Nephron (organoid): ENCODE measurements around the gene ADARB2.

Experiments
- H3K27ac Mint-ChIP-seq, 3 experiments: 2 replicates each; pipeline ENCODE4 v1.8.0; 2020; ENCODE audit warnings: mixed read lengths in 3 of 3, mild to moderate bottlenecking in 2 of 3, moderate library complexity in 1 of 3
- H3K27me3 Mint-ChIP-seq: 2 replicates; pipeline ENCODE4 v1.8.0; 2021; ENCODE audit warnings: low read depth, mild to moderate bottlenecking, moderate library complexity, mixed read lengths
- H3K36me3 Mint-ChIP-seq: 2 replicates; pipeline ENCODE4 v1.8.0; 2020; ENCODE audit warnings: low read depth, mixed read lengths
- H3K4me1 Mint-ChIP-seq: 2 replicates; pipeline ENCODE4 v1.8.0; 2020; ENCODE audit warnings: mixed read lengths
- H3K4me3 Mint-ChIP-seq, 3 experiments: 2 replicates each; pipeline ENCODE4 v1.8.0; 2020; ENCODE audit warnings: mild to moderate bottlenecking in 3 of 3, mixed read lengths in 3 of 3, moderate library complexity in 2 of 3
- H3K9me3 Mint-ChIP-seq: 2 replicates; pipeline ENCODE4 v1.8.0; 2020; ENCODE audit warnings: mixed read lengths
- TF ChIP-seq, protein P1 (sequence below), 3 experiments: fragments of 200-600 bp; sonication (generic); IDR thresholded peaks; one replicate each; pipeline ENCODE4 v1.5.0; 2021; ENCODE audit warnings: antibody characterized with exemption in 3 of 3; ENCODE audit not compliant: unreplicated experiment in 3 of 3

ADARB2 gene

DNA sequence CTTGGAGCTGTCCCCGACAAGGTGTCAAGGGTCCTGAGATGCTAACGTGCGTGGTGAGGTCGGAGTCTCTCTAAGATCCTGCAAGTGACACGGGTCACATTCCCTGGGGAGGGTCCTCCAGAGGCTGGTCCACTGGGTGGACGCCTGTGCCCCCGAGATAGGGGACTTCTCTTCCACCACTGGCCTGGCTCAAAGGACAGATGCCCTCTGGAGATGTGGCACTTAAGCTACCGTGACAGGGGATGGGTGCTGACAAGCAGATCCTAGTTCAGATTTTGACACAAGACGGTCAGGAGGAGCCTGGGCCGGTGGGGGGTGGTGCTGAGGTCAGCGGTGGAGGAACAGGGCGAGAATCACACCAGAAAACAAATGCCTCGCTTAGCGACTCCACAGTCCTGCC lies 178.0 kb downstream of the ADARB2 start:
- peak overlapping the region in 1 of 3 experiments; percentile 22 for H3K4me3 Mint-ChIP-seq
- peaks cover 2% of the 10 kb centered on the region for H3K9me3 Mint-ChIP-seq
- TF ChIP-seq, protein P1, sequence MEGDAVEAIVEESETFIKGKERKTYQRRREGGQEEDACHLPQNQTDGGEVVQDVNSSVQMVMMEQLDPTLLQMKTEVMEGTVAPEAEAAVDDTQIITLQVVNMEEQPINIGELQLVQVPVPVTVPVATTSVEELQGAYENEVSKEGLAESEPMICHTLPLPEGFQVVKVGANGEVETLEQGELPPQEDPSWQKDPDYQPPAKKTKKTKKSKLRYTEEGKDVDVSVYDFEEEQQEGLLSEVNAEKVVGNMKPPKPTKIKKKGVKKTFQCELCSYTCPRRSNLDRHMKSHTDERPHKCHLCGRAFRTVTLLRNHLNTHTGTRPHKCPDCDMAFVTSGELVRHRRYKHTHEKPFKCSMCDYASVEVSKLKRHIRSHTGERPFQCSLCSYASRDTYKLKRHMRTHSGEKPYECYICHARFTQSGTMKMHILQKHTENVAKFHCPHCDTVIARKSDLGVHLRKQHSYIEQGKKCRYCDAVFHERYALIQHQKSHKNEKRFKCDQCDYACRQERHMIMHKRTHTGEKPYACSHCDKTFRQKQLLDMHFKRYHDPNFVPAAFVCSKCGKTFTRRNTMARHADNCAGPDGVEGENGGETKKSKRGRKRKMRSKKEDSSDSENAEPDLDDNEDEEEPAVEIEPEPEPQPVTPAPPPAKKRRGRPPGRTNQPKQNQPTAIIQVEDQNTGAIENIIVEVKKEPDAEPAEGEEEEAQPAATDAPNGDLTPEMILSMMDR (IDR thresholded peaks at IDR 0.05; ENCODE audit: unreplicated experiment in 3 of 3), result no peak
- H3K27ac Mint-ChIP-seq, result peak overlapping the region in 1 of 3 experiments; percentile 45
- peaks cover 23% of the 10 kb centered on the region for H3K4me1 Mint-ChIP-seq
- H3K27me3 Mint-ChIP-seq, result peaks cover 29% of the 10 kb centered on the region
- H3K36me3 Mint-ChIP-seq, result no peaks in the 10 kb centered on the region

- H3K27me3 Mint-ChIP-seq, result peaks cover 29% of the 10 kb centered on the region
- TF ChIP-seq, protein P1 (IDR thresholded peaks at IDR 0.05; ENCODE audit: unreplicated experiment in 3 of 3), result no peak
- no peaks in the 10 kb centered on the region for H3K36me3 Mint-ChIP-seq
- H3K9me3 Mint-ChIP-seq, result peaks cover 2% of the 10 kb centered on the region
- peak overlapping the region in 1 of 3 experiments; percentile 22 for H3K4me3 Mint-ChIP-seq
- H3K27ac Mint-ChIP-seq, result peak overlapping the region in 1 of 3 experiments; percentile 45
- H3K4me1 Mint-ChIP-seq, result peaks cover 23% of the 10 kb centered on the region
Measured at GRCh38 chr10:1558906-1559305, 178.4 kb downstream of the ADARB2 start.

GRCh38 chr10:1557081-1557480 lies 180.2 kb downstream of the ADARB2 start:
- Mint-ChIP-seq H3K4me1 (peaks cover 26% of the 10 kb centered on the region), H3K27ac (no peak overlapping the region), H3K9me3 (no peaks in the 10 kb centered on the region), H3K4me3 (no peak overlapping the region), H3K36me3 (no peaks in the 10 kb centered on the region), H3K27me3 (peaks cover 35% of the 10 kb centered on the region)
- TF ChIP-seq, protein P1 (IDR thresholded peaks at IDR 0.05; ENCODE audit: unreplicated experiment in 3 of 3), result no peak

DNA sequence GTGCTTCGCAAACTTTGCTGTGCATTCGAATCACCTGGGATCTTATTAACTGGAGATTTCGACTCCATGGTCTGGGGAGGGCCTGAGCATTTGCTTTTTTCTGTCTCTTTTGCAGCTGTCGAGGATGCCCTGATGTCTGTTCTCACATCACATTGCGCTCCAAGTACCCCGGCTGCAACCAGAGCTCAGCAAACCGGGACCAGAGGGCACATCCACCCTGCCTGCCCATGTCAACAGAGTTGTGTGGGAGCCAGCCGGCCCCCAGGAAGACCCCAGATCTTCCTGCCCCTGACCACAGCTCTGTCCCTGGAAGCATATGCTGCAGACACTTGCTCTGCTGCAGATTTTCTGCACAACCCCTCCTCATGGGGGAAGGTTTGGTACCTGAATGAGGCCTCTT lies 180.8 kb downstream of the ADARB2 start:
- H3K4me3 Mint-ChIP-seq, result no peak overlapping the region
- H3K27me3 Mint-ChIP-seq, result peaks cover 39% of the 10 kb centered on the region
- H3K36me3 Mint-ChIP-seq, result no peaks in the 10 kb centered on the region
- H3K4me1 Mint-ChIP-seq, result peaks cover 26% of the 10 kb centered on the region
- no peaks in the 10 kb centered on the region for H3K9me3 Mint-ChIP-seq
- H3K27ac Mint-ChIP-seq, result no peak overlapping the region
- TF ChIP-seq, protein P1 (IDR thresholded peaks at IDR 0.05; ENCODE audit: unreplicated experiment in 3 of 3), result no peak

- Mint-ChIP-seq H3K27me3 (peaks cover 42% of the 10 kb centered on the region), H3K9me3 (no peaks in the 10 kb centered on the region), H3K36me3 (no peaks in the 10 kb centered on the region), H3K27ac (no peak overlapping the region), H3K4me3 (no peak overlapping the region), H3K4me1 (peaks cover 17% of the 10 kb centered on the region)
- TF ChIP-seq, protein P1 (IDR thresholded peaks at IDR 0.05; ENCODE audit: unreplicated experiment in 3 of 3), result no peak
Measured at GRCh38 chr10:1553951-1554350, 183.4 kb downstream of the ADARB2 start.

DNA sequence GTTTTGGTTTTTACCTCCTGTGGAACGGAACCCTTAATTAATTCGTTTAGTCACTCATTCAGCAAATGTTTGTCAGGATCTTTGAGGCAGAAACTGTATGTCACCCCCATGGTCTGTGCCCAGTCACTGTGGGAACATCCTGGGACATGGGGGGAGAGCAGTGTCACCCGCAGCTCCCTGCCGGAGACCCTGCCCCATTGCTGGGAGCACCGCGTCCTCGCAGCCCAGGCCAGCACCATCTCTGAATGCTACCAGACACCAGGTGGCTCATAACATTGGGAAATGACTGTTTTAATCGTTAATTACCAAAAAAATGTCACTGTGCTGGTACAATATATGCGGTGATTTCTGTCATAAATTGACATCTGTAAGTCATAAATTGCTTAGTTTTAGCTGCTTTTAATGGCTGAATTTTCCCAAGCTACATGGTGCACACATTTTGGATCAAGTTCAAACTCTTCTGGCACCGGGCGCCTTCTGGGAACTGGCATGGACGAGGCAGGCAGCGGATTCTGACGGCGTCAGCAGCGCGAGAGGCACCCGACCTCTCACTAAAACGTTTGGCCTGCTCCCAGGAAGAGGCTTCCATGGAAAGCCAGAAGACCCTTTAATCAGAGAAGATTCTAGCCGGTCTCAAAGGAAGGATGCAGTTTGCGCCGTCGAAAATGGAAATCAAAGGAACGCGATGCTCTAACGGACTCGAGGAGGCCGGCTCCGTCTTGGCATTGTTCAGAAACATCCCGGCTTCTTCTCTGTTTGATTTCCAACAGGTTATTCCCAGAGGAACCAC lies 184.2 kb downstream of the ADARB2 start:
- peaks cover 13% of the 10 kb centered on the region for H3K4me1 Mint-ChIP-seq
- H3K9me3 Mint-ChIP-seq, result no peaks in the 10 kb centered on the region
- H3K27ac Mint-ChIP-seq, result no peak overlapping the region
- TF ChIP-seq, protein P1 (IDR thresholded peaks at IDR 0.05; ENCODE audit: unreplicated experiment in 3 of 3), result no peak
- H3K27me3 Mint-ChIP-seq, result peaks cover 46% of the 10 kb centered on the region
- H3K4me3 Mint-ChIP-seq, result no peak overlapping the region
- no peaks in the 10 kb centered on the region for H3K36me3 Mint-ChIP-seq
